ENCODE results near the gene GTF3C4. TPM values are rescaled to one million over a fixed set of nuclear protein-coding genes. Genes with fewer than 3 reads are reported as not detected.

The GTF3C4 gene
- total RNA-seq, 1 donor from 2014 or later: 26.8 TPM

DNA sequence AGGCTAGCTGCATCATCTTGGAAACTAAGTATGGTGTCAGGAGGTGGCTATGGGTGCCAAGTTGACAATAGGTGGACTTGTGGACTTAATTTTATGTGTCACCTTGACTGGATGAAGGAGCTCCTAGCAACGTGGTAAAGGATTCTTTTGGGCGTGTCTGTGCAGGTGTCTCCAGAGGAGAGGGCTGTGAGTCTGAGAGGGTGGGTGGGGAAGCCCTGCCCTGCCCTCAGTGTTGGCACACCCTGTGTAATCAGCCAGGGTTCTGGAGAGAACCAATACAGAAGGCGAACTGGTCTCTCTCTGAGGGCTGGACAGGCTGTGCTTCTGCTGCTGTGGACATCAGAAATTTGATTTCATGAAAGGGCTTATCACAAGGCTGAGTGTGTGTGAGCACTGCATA, 61.0 kb downstream of the GTF3C4 start:
- no peaks in the 10 kb centered on the region for H3K4me1 Mint-ChIP-seq (ENCODE audit: low read depth)

DNA sequence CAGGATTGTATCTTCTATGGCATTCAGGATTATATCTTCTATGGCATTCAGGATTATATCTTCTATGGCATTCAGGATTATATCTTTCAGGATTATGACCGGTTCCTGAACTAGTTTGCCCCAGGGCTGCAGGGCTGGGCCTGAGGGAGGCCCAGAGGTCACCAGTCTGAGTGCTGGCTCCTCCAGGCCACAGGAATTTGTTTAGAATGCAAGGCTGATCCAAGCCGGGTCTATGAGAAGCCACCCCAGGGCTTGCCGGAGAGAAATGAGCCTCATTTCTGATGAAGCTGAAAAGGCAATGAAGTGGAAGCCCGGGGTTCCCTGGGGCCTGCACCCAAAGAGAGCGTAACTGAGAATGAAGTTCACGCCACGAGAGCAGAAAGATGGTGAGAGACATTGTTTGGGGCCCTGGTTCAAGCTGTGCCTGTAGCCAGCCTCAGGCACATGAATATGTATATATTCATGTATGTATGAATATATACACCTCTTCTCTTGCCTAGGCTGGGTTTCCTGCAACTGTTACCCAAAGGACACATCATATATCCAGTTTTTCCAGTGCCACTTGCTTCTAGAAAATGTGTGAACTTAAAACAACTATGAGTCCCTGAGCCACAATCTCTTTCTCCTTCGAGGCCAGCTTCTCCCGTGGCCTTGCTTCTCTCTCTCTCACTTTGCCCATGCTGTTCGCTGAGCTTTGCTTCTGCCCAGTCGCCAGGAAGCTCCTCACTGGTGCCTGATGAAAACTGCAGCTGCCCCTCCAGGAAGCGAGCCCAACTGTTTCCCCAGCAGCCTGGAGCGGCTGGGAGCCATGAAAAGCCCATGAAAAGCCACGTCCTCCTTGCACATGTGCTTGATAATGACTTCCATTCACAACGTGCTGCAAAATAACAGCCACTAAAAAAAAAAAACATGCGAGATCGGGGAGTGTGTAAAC, 62.3 kb downstream of the GTF3C4 start:
- H3K4me3 Mint-ChIP-seq (ENCODE audit: low read depth): no peak overlapping the region
- H3K4me1 Mint-ChIP-seq (ENCODE audit: low read depth): no peaks in the 10 kb centered on the region

More for the DNA sequence above, 61.0 kb downstream of the GTF3C4 start:
- Mint-ChIP-seq H3K4me3 (ENCODE audit: low read depth) (no peak overlapping the region), H3K27me3 (peaks cover 7% of the 10 kb centered on the region), H3K9me3 (ENCODE audit: low read depth) (no peaks in the 10 kb centered on the region), H3K36me3 (ENCODE audit: insufficient read depth) (no peaks in the 10 kb centered on the region), H3K27ac (no peak overlapping the region)
- no peak for DNase-seq (ENCODE audit: low spot score, unreplicated experiment)
- TF ChIP-seq, protein P1, sequence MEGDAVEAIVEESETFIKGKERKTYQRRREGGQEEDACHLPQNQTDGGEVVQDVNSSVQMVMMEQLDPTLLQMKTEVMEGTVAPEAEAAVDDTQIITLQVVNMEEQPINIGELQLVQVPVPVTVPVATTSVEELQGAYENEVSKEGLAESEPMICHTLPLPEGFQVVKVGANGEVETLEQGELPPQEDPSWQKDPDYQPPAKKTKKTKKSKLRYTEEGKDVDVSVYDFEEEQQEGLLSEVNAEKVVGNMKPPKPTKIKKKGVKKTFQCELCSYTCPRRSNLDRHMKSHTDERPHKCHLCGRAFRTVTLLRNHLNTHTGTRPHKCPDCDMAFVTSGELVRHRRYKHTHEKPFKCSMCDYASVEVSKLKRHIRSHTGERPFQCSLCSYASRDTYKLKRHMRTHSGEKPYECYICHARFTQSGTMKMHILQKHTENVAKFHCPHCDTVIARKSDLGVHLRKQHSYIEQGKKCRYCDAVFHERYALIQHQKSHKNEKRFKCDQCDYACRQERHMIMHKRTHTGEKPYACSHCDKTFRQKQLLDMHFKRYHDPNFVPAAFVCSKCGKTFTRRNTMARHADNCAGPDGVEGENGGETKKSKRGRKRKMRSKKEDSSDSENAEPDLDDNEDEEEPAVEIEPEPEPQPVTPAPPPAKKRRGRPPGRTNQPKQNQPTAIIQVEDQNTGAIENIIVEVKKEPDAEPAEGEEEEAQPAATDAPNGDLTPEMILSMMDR (IDR thresholded peaks at IDR 0.05; ENCODE audit: unreplicated experiment): no peak

DNA sequence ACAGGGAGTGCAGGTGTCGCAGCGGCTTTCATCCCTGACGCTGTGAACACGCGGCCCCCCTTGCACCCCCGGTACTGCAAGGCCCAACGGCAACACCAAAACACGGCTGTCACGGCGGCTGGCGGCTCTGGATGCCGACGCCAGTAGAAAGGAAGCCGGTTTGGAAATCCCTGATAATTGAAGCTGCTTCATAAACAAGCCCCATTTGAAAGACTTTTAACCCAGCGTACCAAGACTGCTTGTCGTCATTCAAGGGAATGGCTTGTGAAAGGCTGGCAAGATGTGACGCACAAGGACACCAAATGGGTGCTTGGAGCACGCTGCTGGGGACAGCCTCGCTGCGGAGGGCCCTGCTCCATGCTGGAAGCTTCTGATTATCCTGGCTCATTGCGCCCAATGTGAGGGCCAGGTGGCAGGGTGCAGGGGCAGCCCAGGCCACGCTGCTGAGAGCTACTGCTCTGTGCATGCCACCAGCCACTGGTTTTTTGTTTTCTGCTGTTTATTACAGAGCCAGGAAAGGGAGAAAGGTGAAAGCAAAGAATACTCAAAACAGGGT, 63.1 kb downstream of the GTF3C4 start:
- Mint-ChIP-seq H3K4me3 (ENCODE audit: low read depth) (no peak overlapping the region), H3K27me3 (peaks cover 3% of the 10 kb centered on the region), H3K36me3 (ENCODE audit: insufficient read depth) (no peaks in the 10 kb centered on the region), H3K4me1 (ENCODE audit: low read depth) (no peaks in the 10 kb centered on the region), H3K27ac (no peak overlapping the region), H3K9me3 (ENCODE audit: low read depth) (no peaks in the 10 kb centered on the region)
- no peak for DNase-seq (ENCODE audit: low spot score, unreplicated experiment)
- TF ChIP-seq, protein P1 (IDR thresholded peaks at IDR 0.05; ENCODE audit: unreplicated experiment): no peak

More for the DNA sequence above, 62.3 kb downstream of the GTF3C4 start:
- DNase-seq (ENCODE audit: low spot score, unreplicated experiment): no peak
- H3K27ac Mint-ChIP-seq: no peak overlapping the region
- no peaks in the 10 kb centered on the region for H3K36me3 Mint-ChIP-seq (ENCODE audit: insufficient read depth)
- H3K9me3 Mint-ChIP-seq (ENCODE audit: low read depth): no peaks in the 10 kb centered on the region
- peaks cover 6% of the 10 kb centered on the region for H3K27me3 Mint-ChIP-seq
- TF ChIP-seq, protein P1 (IDR thresholded peaks at IDR 0.05; ENCODE audit: unreplicated experiment): no peak

DNA sequence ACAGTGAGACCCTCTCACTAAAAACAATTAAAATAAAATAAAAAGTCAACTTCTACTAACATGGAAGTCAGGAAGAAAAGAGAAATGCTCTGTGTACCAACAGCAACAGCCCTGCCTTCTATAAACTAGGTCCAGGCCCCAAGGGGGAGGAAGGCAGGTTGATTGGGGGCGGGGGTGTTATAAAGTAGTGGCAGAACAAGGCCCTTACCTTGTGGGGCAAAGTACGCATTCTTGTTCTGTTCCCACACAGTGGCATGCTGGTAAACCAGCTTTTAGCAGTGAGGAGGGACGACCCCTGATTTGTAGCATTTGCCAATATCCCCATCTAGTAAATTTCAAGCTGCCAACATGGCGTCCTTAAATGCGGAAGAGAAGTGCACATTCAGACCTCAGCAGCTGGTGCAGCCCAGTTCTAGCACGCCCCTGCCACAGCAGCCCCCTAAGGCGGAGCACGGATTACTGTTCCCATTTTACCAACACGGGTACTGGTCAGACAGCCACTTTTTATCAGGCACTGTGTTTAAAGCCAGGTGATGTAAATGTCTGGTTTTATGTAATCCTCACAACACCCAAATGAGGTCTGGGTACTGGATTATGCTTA, 69.5 kb downstream of the GTF3C4 start:
- no peak overlapping the region for H3K27ac Mint-ChIP-seq
- H3K9me3 Mint-ChIP-seq (ENCODE audit: low read depth): no peaks in the 10 kb centered on the region
- peaks cover 1% of the 10 kb centered on the region for H3K36me3 Mint-ChIP-seq (ENCODE audit: insufficient read depth)
- DNase-seq (ENCODE audit: low spot score, unreplicated experiment): no peak
- peaks cover 4% of the 10 kb centered on the region for H3K4me1 Mint-ChIP-seq (ENCODE audit: low read depth)
- H3K27me3 Mint-ChIP-seq: peaks cover 38% of the 10 kb centered on the region
- TF ChIP-seq, protein P1 (IDR thresholded peaks at IDR 0.05; ENCODE audit: unreplicated experiment): no peak
- no peak overlapping the region for H3K4me3 Mint-ChIP-seq (ENCODE audit: low read depth)

DNA sequence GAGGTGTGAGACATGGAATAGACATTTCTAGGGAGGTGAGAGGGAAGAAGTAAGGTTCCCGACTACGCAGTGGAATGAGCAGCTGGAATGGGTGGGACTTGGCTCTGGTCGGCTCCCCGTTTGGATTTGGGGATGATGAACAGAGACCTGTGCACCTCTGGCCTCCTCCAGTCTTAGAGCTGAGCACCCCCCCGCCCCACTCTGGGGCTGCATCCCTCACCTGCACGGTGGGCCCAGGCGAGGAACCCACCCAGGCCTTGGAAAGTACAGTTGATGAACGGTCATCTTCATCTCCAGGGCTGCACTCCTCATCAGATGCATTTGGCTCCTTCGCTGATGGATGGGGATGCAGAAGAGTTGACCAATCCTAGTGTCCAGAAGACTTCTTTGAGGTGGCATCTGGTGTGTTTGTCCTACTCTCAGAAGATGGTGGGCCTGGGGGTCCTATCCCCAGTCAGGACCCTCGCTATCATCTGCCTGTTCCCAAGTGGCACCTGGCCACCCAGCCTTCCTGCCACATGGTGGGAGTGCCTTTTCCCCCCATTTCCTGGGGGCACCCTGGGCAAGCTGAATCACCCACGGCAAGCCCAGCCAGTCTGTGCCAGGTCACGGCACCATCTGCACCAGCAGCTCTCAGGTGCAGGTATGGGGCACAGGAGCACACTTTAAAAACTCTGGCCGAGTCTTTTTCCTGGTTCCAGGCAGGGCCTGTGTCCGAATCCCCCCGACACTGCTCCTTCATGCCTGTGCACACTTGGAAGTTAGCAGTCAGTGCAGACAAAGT, 70.5 kb downstream of the GTF3C4 start:
- H3K4me3 Mint-ChIP-seq (ENCODE audit: low read depth): no peak overlapping the region
- peaks cover 10% of the 10 kb centered on the region for H3K4me1 Mint-ChIP-seq (ENCODE audit: low read depth)
- peaks cover 1% of the 10 kb centered on the region for H3K36me3 Mint-ChIP-seq (ENCODE audit: insufficient read depth)
- H3K27me3 Mint-ChIP-seq: peaks cover 47% of the 10 kb centered on the region
- no peak overlapping the region for H3K27ac Mint-ChIP-seq
- no peaks in the 10 kb centered on the region for H3K9me3 Mint-ChIP-seq (ENCODE audit: low read depth)
- no peak for DNase-seq (ENCODE audit: low spot score, unreplicated experiment)
- TF ChIP-seq, protein P1 (IDR thresholded peaks at IDR 0.05; ENCODE audit: unreplicated experiment): no peak

Measured in progenitor cell of endocrine pancreas (in vitro differentiated cells).